Measurements from ENCODE around the gene MORN1.

Gene MORN1

GRCh38 chr1:2417833-2418225 lies 26.5 kb upstream of the MORN1 start:
- ATAC-seq: no peak
- TF ChIP-seq TCF4 (CRISPR knock-in tag; IDR thresholded peaks at IDR 0.05; ENCODE audit: borderline replicate concordance): no peak
- TF ChIP-seq ZNF70 (CRISPR knock-in tag; IDR thresholded peaks at IDR 0.05): no peak
- TF ChIP-seq ZNF565 (CRISPR knock-in tag; conservative IDR thresholded peaks at IDR 0.05; ENCODE audit: low read depth): no peak

- ATAC-seq: no peak
- TF ChIP-seq ZC3H10 (CRISPR knock-in tag; IDR thresholded peaks at IDR 0.05) (no peak), ZFP30 (CRISPR knock-in tag; IDR thresholded peaks at IDR 0.05) (no peak), CSDC2 (CRISPR knock-in tag; IDR thresholded peaks at IDR 0.05) (no peak)
These were observed 25.9 kb upstream of the MORN1 start for GRCh38 chr1:2417083-2417832.

DNA sequence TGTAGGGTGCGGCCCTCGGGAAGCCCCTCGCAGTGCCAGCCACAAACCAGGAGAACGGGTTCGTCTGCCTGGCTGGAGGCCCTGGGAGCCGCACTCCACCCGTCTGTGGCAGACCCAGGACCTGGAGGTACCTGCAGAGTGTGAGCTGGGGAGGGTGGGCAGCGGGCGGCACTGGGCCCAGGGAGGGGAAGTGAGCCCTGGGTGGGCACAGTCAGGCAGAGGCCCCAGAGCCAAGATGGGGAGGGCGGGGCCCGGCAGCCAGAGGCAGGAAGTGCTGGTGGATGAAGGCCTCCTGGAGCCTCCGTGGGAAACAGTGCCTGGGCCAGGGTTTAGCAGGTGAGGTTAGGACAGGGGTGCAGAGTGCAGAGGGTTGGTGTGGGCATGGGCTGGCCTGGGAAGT lies 25.0 kb upstream of the MORN1 start:
- TF ChIP-seq PPARA (CRISPR knock-in tag; IDR thresholded peaks at IDR 0.05; ENCODE audit: borderline replicate concordance) (no peak), OSR1 (CRISPR knock-in tag; IDR thresholded peaks at IDR 0.05) (no peak), SNAI2 (CRISPR knock-in tag; IDR thresholded peaks at IDR 0.05) (no peak), CSDC2 (CRISPR knock-in tag; IDR thresholded peaks at IDR 0.05) (no peak), ZNF565 (CRISPR knock-in tag; conservative IDR thresholded peaks at IDR 0.05; ENCODE audit: low read depth) (no peak), GLIS3 (CRISPR knock-in tag; IDR thresholded peaks at IDR 0.05) (no peak), RARB (CRISPR knock-in tag; IDR thresholded peaks at IDR 0.05) (no peak), ZFP30 (CRISPR knock-in tag; IDR thresholded peaks at IDR 0.05) (no peak), ARNTL (CRISPR knock-in tag; IDR thresholded peaks at IDR 0.05; ENCODE audit: borderline replicate concordance, low read depth) (no peak), ZFP3 (CRISPR knock-in tag; IDR thresholded peaks at IDR 0.05) (no peak), TOX (CRISPR knock-in tag; IDR thresholded peaks at IDR 0.05; ENCODE audit: borderline replicate concordance) (no peak), ESRRG (CRISPR knock-in tag; IDR thresholded peaks at IDR 0.05) (no peak), BACH2 (CRISPR knock-in tag; IDR thresholded peaks at IDR 0.05; ENCODE audit: borderline replicate concordance) (no peak), ZNF70 (CRISPR knock-in tag; IDR thresholded peaks at IDR 0.05) (no peak), ZNF8 (CRISPR knock-in tag; IDR thresholded peaks at IDR 0.05) (no peak), ZC3H10 (CRISPR knock-in tag; IDR thresholded peaks at IDR 0.05) (no peak), CSRNP3 (CRISPR knock-in tag; IDR thresholded peaks at IDR 0.05) (no peak)
- TF ChIP-seq, protein P1, sequence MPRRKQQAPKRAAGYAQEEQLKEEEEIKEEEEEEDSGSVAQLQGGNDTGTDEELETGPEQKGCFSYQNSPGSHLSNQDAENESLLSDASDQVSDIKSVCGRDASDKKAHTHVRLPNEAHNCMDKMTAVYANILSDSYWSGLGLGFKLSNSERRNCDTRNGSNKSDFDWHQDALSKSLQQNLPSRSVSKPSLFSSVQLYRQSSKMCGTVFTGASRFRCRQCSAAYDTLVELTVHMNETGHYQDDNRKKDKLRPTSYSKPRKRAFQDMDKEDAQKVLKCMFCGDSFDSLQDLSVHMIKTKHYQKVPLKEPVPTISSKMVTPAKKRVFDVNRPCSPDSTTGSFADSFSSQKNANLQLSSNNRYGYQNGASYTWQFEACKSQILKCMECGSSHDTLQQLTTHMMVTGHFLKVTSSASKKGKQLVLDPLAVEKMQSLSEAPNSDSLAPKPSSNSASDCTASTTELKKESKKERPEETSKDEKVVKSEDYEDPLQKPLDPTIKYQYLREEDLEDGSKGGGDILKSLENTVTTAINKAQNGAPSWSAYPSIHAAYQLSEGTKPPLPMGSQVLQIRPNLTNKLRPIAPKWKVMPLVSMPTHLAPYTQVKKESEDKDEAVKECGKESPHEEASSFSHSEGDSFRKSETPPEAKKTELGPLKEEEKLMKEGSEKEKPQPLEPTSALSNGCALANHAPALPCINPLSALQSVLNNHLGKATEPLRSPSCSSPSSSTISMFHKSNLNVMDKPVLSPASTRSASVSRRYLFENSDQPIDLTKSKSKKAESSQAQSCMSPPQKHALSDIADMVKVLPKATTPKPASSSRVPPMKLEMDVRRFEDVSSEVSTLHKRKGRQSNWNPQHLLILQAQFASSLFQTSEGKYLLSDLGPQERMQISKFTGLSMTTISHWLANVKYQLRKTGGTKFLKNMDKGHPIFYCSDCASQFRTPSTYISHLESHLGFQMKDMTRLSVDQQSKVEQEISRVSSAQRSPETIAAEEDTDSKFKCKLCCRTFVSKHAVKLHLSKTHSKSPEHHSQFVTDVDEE (CRISPR knock-in tag; IDR thresholded peaks at IDR 0.05): no peak
- TF ChIP-seq, protein P2, sequence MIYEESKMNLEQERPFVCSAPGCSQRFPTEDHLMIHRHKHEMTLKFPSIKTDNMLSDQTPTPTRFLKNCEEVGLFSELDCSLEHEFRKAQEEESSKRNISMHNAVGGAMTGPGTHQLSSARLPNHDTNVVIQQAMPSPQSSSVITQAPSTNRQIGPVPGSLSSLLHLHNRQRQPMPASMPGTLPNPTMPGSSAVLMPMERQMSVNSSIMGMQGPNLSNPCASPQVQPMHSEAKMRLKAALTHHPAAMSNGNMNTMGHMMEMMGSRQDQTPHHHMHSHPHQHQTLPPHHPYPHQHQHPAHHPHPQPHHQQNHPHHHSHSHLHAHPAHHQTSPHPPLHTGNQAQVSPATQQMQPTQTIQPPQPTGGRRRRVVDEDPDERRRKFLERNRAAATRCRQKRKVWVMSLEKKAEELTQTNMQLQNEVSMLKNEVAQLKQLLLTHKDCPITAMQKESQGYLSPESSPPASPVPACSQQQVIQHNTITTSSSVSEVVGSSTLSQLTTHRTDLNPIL (CRISPR knock-in tag; IDR thresholded peaks at IDR 0.05; ENCODE audit: low read depth): no peak
- TF ChIP-seq, protein P3, sequence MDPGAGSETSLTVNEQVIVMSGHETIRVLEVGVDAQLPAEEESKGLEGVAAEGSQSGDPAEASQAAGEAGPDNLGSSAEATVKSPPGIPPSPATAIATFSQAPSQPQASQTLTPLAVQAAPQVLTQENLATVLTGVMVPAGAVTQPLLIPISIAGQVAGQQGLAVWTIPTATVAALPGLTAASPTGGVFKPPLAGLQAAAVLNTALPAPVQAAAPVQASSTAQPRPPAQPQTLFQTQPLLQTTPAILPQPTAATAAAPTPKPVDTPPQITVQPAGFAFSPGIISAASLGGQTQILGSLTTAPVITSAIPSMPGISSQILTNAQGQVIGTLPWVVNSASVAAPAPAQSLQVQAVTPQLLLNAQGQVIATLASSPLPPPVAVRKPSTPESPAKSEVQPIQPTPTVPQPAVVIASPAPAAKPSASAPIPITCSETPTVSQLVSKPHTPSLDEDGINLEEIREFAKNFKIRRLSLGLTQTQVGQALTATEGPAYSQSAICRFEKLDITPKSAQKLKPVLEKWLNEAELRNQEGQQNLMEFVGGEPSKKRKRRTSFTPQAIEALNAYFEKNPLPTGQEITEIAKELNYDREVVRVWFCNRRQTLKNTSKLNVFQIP (CRISPR knock-in tag; IDR thresholded peaks at IDR 0.05; ENCODE audit: borderline replicate concordance, low read depth): no peak

DNA sequence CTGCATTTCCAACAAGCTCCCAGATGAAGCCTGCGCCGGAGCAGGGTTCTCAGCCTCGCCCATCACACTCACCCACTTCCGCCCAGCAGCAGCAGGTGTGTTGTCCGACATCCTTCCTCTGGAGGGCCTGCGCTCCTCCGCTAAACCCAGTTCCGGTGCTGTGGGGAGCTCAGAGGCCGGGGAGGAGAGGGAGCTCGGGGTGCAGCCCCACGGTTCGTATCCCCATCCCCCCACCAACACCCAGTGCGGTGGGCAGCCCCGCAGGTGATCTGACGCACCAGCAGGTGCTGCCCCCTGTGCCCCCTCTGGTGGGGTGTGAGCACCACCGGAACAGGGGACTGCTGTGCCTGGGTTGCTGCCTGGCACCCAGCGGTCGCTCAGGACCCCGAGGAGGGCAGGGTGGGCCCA lies 24.5 kb upstream of the MORN1 start:
- TF ChIP-seq OSR1 (CRISPR knock-in tag; IDR thresholded peaks at IDR 0.05) (no peak), RARB (CRISPR knock-in tag; IDR thresholded peaks at IDR 0.05) (no peak), ZNF8 (CRISPR knock-in tag; IDR thresholded peaks at IDR 0.05) (no peak)
- TF ChIP-seq, protein P2 (CRISPR knock-in tag; IDR thresholded peaks at IDR 0.05; ENCODE audit: low read depth): no peak
- ATAC-seq: no peak

More for the DNA sequence above, 25.0 kb upstream of the MORN1 start:
- ATAC-seq: no peak
